Gastroesophageal sphincter (tissue), 3 donors: ENCODE data around the gene PTPN14.
A peak's percentile ranks its signal among the peaks of the same experiment; 100 is the strongest.

Source experiments
- CTCF ChIP-seq, 4 experiments: fragments of 200-600 bp in 2 of 4; fragments of 450-650 bp in 2 of 4; sonication (generic) in 1 of 4; IDR thresholded peaks; one replicate each; pipeline ENCODE4 v1.5.1; 2017 to 2019; ENCODE audit warnings: antibody characterized with exemption in 4 of 4, mild to moderate bottlenecking in 2 of 4, moderate library complexity in 2 of 4
- POLR2A ChIP-seq, 2 donors: fragments of 450-650 bp; IDR thresholded peaks; one replicate each; pipeline ENCODE4 v1.6.1; 2017; ENCODE audit warnings: antibody characterized with exemption in 2 of 2, mild to moderate bottlenecking in 2 of 2, moderate library complexity in 1 of 2

GRCh38 chr1:214584805-214585766 is 33.7 kb upstream of the PTPN14 start:
- TF ChIP-seq CTCF (IDR thresholded peaks at IDR 0.05): peak; percentile 75 to 81 (median 78)
- no peak for TF ChIP-seq POLR2A (IDR thresholded peaks at IDR 0.05)
